GM12864 (cell line): ENCODE results near the gene DENND4C.
A peak's percentile ranks its signal among the peaks of the same experiment; 100 is the strongest.
"Not testable (repeated sequence)": the region's sequence is repeated elsewhere in the genome, so short reads cannot be mapped to it uniquely, and the experiment has no call there.

Experiments used
- DNase-seq: peaks from one replicate; pipeline ENCODE4 v3.0.0-alpha.2; 2011; ENCODE audit warnings: low read depth
- H3K4me3 ChIP-seq: 2 replicates; pipeline ENCODE4 v1.5.1; 2011; ENCODE audit warnings: mild to moderate bottlenecking, low read depth, low read length, control low read depth
- CTCF ChIP-seq: IDR thresholded peaks from 2 replicates; pipeline ENCODE4 v1.5.1; 2011; ENCODE audit warnings: low read depth, mild to moderate bottlenecking, moderate library complexity, low read length, control low read depth, inconsistent platforms; ENCODE audit errors: missing control alignments

Gene DENND4C

GRCh38 chr9:19233344-19233743 lies 2.9 kb downstream of the DENND4C start:
- no peak for DNase-seq
- no peak for TF ChIP-seq CTCF
- peak overlapping the region; percentile 99 for H3K4me3 ChIP-seq

- no peak for DNase-seq
- H3K4me3 ChIP-seq = no peak overlapping the region
- TF ChIP-seq CTCF = no peak
Observed at GRCh38 chr9:19239955-19240354, 9.5 kb downstream of the DENND4C start.

- DNase-seq = no peak
- H3K4me3 ChIP-seq = no peak overlapping the region
- no peak for TF ChIP-seq CTCF
Observed at GRCh38 chr9:19241728-19242127, 11.2 kb downstream of the DENND4C start.

- no peak overlapping the region for H3K4me3 ChIP-seq
- no peak for DNase-seq
- TF ChIP-seq CTCF = no peak
Observed at GRCh38 chr9:19243366-19244033, 13.0 kb downstream of the DENND4C start.

GRCh38 chr9:19246891-19247290 lies 16.4 kb downstream of the DENND4C start:
- DNase-seq = no peak
- no peak overlapping the region for H3K4me3 ChIP-seq
- TF ChIP-seq CTCF = no peak

- no peak overlapping the region for H3K4me3 ChIP-seq
- DNase-seq = no peak
- no peak for TF ChIP-seq CTCF
Observed at GRCh38 chr9:19247420-19247819, 16.9 kb downstream of the DENND4C start.

GRCh38 chr9:19250346-19250745 lies 19.9 kb downstream of the DENND4C start:
- DNase-seq, H3K4me3 ChIP-seq: not testable (repeated sequence)

- DNase-seq, H3K4me3 ChIP-seq: not testable (repeated sequence)
Observed at GRCh38 chr9:19251203-19251602, 20.7 kb downstream of the DENND4C start.

GRCh38 chr9:19251622-19252021 lies 21.1 kb downstream of the DENND4C start:
- not testable (repeated sequence) for H3K4me3 ChIP-seq, DNase-seq
